ENCODE data around the gene PTPRA.

The PTPRA gene

DNA sequence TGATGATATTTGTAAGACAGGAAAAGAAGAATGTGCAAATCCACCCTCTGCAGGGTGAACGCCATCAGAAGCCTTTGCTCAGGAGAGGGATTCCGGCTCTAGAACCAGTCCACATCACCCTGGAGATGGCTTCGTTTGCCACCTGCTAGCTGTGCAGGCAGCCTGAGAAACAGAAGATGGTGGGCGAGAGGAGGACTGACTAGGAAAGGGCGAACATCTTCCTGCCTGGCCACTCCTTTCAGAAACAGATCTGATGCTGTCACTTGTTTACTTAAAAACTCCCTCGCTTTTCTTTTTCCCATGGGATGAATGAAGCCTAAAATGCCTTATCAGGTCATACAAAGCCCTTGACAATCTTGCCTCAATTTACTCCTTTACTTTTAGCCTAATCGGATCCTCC lies 1.2 kb downstream of the PTPRA start:
- H3K4me3 ChIP-seq (replicated peaks in 1 of 2; ENCODE audit: low read depth in 2 of 2, low read length in 2 of 2): peak overlapping the region; percentile 87 to 89
- TF ChIP-seq, protein P1, sequence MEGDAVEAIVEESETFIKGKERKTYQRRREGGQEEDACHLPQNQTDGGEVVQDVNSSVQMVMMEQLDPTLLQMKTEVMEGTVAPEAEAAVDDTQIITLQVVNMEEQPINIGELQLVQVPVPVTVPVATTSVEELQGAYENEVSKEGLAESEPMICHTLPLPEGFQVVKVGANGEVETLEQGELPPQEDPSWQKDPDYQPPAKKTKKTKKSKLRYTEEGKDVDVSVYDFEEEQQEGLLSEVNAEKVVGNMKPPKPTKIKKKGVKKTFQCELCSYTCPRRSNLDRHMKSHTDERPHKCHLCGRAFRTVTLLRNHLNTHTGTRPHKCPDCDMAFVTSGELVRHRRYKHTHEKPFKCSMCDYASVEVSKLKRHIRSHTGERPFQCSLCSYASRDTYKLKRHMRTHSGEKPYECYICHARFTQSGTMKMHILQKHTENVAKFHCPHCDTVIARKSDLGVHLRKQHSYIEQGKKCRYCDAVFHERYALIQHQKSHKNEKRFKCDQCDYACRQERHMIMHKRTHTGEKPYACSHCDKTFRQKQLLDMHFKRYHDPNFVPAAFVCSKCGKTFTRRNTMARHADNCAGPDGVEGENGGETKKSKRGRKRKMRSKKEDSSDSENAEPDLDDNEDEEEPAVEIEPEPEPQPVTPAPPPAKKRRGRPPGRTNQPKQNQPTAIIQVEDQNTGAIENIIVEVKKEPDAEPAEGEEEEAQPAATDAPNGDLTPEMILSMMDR (IDR thresholded peaks at IDR 0.05; ENCODE audit: low read depth, low read length): no peak
- DNase-seq (ENCODE audit: low read depth in 2 of 2): peak in 1 of 2 donors; percentile 26

DNA sequence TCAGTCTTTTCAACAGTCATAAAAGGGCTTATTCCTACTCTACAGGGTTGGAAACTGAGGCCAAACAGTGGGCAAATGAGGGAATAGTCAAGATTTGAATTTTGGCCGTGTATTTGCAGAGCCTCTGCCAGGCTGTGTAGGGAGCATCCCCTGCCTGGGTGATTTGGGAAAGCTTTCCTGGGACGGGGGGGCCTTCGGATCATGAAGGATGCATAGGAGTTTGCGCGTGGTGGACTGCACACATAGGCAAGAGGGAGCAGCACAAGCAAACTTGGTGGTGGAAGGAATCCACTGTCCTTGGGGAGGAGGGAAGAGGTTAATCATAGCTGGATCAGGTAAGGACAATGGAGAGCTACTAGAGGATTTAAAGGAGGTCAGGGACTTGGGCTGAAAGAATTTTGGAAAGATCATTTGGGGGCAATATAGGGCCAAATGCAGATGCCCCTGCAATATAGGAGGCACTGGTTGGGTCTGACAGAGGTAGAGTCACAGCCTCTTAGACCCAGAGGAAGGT lies 2.5 kb downstream of the PTPRA start:
- no peak for DNase-seq (ENCODE audit: low read depth in 2 of 2)
- H3K4me3 ChIP-seq (replicated peaks in 1 of 2; ENCODE audit: low read depth in 2 of 2, low read length in 2 of 2): no peak overlapping the region

DNA sequence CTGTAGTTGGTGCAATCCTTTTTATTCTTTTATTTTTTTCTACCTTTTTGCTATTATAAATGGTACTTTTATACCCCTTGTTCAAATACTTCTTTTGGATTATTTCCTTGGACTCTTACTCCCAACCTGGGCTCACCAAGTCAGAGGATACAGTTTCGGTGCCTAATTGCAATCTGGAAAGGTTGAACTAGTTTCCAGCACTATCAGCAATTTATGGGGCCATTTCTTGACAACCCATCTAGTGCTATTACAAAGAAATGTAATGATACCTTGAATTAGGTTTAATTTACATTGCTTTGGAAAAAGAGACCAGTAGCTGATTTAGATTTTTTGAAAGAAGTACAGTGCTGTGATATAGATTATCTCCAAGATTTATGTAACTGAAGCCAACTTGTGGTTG lies 5.2 kb downstream of the PTPRA start:
- TF ChIP-seq, protein P1 (IDR thresholded peaks at IDR 0.05; ENCODE audit: low read depth, low read length): no peak
- no peak for DNase-seq (ENCODE audit: low read depth in 2 of 2)
- H3K4me3 ChIP-seq (replicated peaks in 1 of 2; ENCODE audit: low read depth in 2 of 2, low read length in 2 of 2): no peak overlapping the region

More for the DNA sequence above, 2.5 kb downstream of the PTPRA start:
- TF ChIP-seq, protein P1 (IDR thresholded peaks at IDR 0.05; ENCODE audit: low read depth, low read length): no peak

DNA sequence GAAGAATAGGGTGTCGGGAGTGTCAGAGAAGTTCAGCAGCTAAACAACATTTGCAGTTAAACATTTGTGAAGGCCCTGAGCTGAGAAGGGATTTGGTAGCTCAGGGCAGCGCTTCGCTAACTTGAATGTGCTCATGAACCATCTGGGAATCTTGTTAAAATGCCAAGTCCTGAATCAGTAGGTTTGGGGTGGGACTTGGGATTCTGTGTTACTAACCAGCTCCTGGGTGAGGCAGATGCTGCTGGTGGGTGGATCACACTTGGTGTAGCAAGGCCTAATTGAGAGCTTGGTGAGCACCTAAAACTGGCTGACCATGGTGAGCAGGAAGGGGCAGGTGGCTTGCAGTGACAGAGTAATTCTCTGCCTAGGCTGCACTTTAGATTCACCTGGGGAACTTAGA lies 5.9 kb downstream of the PTPRA start:
- H3K4me3 ChIP-seq (replicated peaks in 1 of 2; ENCODE audit: low read depth in 2 of 2, low read length in 2 of 2): no peak overlapping the region
- DNase-seq (ENCODE audit: low read depth in 2 of 2): peak; percentile 80 to 86
- TF ChIP-seq, protein P1 (IDR thresholded peaks at IDR 0.05; ENCODE audit: low read depth, low read length): no peak

DNA sequence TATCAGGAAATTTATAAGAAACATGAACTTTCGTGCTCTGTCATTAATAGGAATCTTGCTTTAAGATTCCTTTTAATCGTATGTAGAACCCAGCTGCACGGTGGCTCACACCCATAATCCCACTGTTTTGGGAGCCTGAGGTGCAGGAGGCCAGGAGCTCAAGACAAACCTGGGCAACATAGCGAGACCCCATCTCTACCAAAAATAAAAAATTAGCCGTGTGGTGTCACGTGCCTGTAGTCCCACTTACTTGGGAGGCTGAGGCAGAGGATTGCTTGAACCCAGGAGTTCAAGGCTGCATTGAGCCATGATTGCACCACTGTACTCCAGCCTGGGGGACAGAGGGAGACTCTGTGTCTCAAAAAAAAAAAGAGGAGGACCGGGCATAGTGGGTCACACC lies 7.4 kb downstream of the PTPRA start:
- TF ChIP-seq, protein P1 (IDR thresholded peaks at IDR 0.05; ENCODE audit: low read depth, low read length): no peak
- no peak overlapping the region for H3K4me3 ChIP-seq (replicated peaks in 1 of 2; ENCODE audit: low read depth in 2 of 2, low read length in 2 of 2)
- no peak for DNase-seq (ENCODE audit: low read depth in 2 of 2)

DNA sequence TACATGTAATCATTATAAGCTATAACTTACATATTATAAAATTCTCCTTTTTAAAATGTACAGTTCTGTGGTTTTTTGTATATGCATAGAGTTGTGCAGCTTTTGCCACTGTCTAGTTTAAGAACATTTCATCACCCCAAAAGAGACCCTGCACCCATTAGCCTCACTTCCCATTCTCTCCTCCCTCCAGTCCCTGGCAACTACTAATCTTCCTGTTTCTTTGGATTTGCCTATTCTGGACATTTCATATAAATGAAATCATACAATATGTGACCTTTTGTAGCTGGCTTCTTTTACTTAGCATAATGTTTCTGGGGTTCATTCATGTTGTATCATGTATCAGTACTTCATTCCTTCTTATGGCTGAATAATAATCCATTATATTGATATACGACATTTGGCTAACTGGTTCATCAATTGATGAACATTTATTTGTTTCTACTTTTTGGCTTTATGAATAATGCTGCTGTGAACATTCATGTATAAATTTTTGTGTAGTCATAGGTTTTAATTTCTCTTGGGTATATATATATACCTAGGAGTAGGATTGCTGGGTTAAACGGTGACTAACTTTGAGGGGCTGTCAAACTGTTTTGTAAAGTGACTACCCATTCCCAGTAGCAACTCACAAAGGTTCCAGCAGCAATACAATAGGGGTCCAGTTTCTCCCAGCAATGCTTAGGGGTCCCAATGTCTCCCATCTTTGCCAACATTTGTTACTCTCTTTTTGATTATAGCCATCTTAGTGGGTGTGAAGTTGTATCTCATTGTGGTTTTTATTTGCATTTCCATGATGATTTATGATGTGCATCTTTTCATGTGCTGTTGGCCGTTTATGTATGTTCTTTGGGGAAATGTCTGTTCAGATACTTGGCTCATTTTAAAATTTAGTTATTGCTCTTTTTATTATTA lies 10.7 kb downstream of the PTPRA start:
- DNase-seq (ENCODE audit: low read depth in 2 of 2): no peak
- no peak overlapping the region for H3K4me3 ChIP-seq (replicated peaks in 1 of 2; ENCODE audit: low read depth in 2 of 2, low read length in 2 of 2)
- TF ChIP-seq, protein P1 (IDR thresholded peaks at IDR 0.05; ENCODE audit: low read depth, low read length): no peak

All from cardiac fibroblast (primary cell).